WTC11 (cell line): ENCODE data around the gene OR13C8. TPM values are rescaled to one million over a fixed set of nuclear protein-coding genes. Genes with fewer than 3 reads are reported as not detected.
"Not testable (repeated sequence)": the region's sequence is repeated elsewhere in the genome, so short reads cannot be mapped to it uniquely, and the experiment has no call there.

Experiments used
- ATAC-seq: fragments of 200-7000 bp; cut with Tn5 transposase; 2 replicates; pipeline ENCODE4 v1.10.0; 2021; ENCODE audit warnings: mild to moderate bottlenecking, moderate library complexity
- Bru-seq: library from RNA; stranded (reverse); fragments of 400-500 nt; gene quantifications from one replicate; lab custom pipeline; 2021; lab: Mats Ljungman, UMichigan
- CTCF ChIA-PET: fragments of 300-600 bp; sonication (Branson Sonifier 250); formaldehyde crosslinking; loops from one replicate; lab custom pipeline; 2021; ENCODE audit warnings: antibody characterized with exemption; lab: Charles Lee
- POLR2A ChIA-PET: fragments of 350-600 bp; sonication (Branson Sonifier 250); formaldehyde crosslinking; loops from one replicate; lab custom pipeline; 2021; ENCODE audit warnings: antibody characterized with exemption; lab: Charles Lee
- DNase-seq: peaks from one replicate; pipeline ENCODE4 v3.0.0; 2021; ENCODE audit warnings: low spot score
- H3K27ac Mint-ChIP-seq: 2 replicates; pipeline ENCODE4 v1.8.0; 2021; ENCODE audit warnings: mixed read lengths
- H3K27me3 Mint-ChIP-seq: 2 replicates; pipeline ENCODE4 v1.8.0; 2021; ENCODE audit warnings: low read depth, mild to moderate bottlenecking, moderate library complexity, mixed read lengths
- H3K36me3 Mint-ChIP-seq: 2 replicates; pipeline ENCODE4 v1.8.0; 2021; ENCODE audit warnings: mixed read lengths
- H3K4me1 Mint-ChIP-seq: 2 replicates; pipeline ENCODE4 v1.8.0; 2022; ENCODE audit warnings: mixed read lengths
- H3K4me3 Mint-ChIP-seq: 2 replicates; pipeline ENCODE4 v1.8.0; 2021; ENCODE audit warnings: mild to moderate bottlenecking, moderate library complexity, mixed read lengths
- H3K9me3 Mint-ChIP-seq: 2 replicates; pipeline ENCODE4 v1.8.0; 2021; ENCODE audit warnings: mixed read lengths
- ARID4B ChIP-seq: sonication (generic); formaldehyde crosslinking; IDR thresholded peaks from 2 replicates; pipeline ENCODE4 v1.8.0; 2023; ENCODE audit warnings: missing genetic modification reagents, mild to moderate bottlenecking, borderline replicate concordance
- ATF2 ChIP-seq: sonication (generic); formaldehyde crosslinking; IDR thresholded peaks from 2 replicates; pipeline ENCODE4 v1.8.1; 2022; ENCODE audit warnings: low read depth, missing genetic modification reagents, borderline replicate concordance
- ATF3 ChIP-seq: sonication (generic); formaldehyde crosslinking; conservative IDR thresholded peaks from 2 replicates; pipeline ENCODE4 v1.8.1; 2022; ENCODE audit warnings: mild to moderate bottlenecking, missing genetic modification reagents
- CBFB ChIP-seq: sonication (generic); formaldehyde crosslinking; IDR thresholded peaks from 2 replicates; pipeline ENCODE4 v1.8.1; 2022; ENCODE audit warnings: mild to moderate bottlenecking, low read depth, missing genetic modification reagents
- E2F1 ChIP-seq: sonication (generic); formaldehyde crosslinking; IDR thresholded peaks from 2 replicates; pipeline ENCODE4 v1.8.0; 2022; ENCODE audit warnings: mild to moderate bottlenecking, missing genetic modification reagents
- ESRRA ChIP-seq: sonication (generic); formaldehyde crosslinking; IDR thresholded peaks from 2 replicates; pipeline ENCODE4 v1.8.1; 2022; ENCODE audit warnings: mild to moderate bottlenecking, missing genetic modification reagents, borderline replicate concordance
- FOXJ3 ChIP-seq: sonication (generic); formaldehyde crosslinking; IDR thresholded peaks from 2 replicates; pipeline ENCODE4 v1.9.0; 2021; ENCODE audit warnings: missing genetic modification reagents, mild to moderate bottlenecking, borderline replicate concordance
- GABPB1 ChIP-seq: sonication (generic); formaldehyde crosslinking; IDR thresholded peaks from 2 replicates; pipeline ENCODE4 v1.8.1; 2023; ENCODE audit warnings: mild to moderate bottlenecking, missing genetic modification reagents
- HMGXB4 ChIP-seq: sonication (generic); formaldehyde crosslinking; IDR thresholded peaks from 2 replicates; pipeline ENCODE4 v1.8.1; 2023; ENCODE audit warnings: mild to moderate bottlenecking, moderate library complexity, missing genetic modification reagents
- MAX ChIP-seq: sonication (generic); formaldehyde crosslinking; IDR thresholded peaks from 2 replicates; pipeline ENCODE4 v1.8.0; 2022; ENCODE audit warnings: mild to moderate bottlenecking, missing genetic modification reagents
- MLX ChIP-seq: sonication (generic); formaldehyde crosslinking; IDR thresholded peaks from 2 replicates; pipeline ENCODE4 v1.8.1; 2023; ENCODE audit warnings: mild to moderate bottlenecking, missing genetic modification reagents, moderate library complexity
- MXD4 ChIP-seq: fragments of 250-450 bp; sonication (Bioruptor Pico); IDR thresholded peaks from 2 replicates; pipeline ENCODE4 v1.8.0; 2021; ENCODE audit warnings: mild to moderate bottlenecking, moderate library complexity, borderline replicate concordance
- NFATC4 ChIP-seq: fragments of 250-450 bp; sonication (Bioruptor Pico); IDR thresholded peaks from 2 replicates; pipeline ENCODE4 v1.9.0; 2021; ENCODE audit warnings: mild to moderate bottlenecking
- NFE2L1 ChIP-seq: sonication (generic); formaldehyde crosslinking; IDR thresholded peaks from 2 replicates; pipeline ENCODE4 v1.8.1; 2023; ENCODE audit warnings: missing genetic modification reagents
- NFYB ChIP-seq: sonication (generic); formaldehyde crosslinking; conservative IDR thresholded peaks from 2 replicates; pipeline ENCODE4 v1.8.0; 2022; ENCODE audit warnings: low read depth, missing genetic modification reagents
- ZBTB21 ChIP-seq: sonication (generic); formaldehyde crosslinking; IDR thresholded peaks from 2 replicates; pipeline ENCODE4 v1.8.1; 2023; ENCODE audit warnings: mild to moderate bottlenecking, missing genetic modification reagents, borderline replicate concordance
- ZNF121 ChIP-seq: sonication (generic); formaldehyde crosslinking; IDR thresholded peaks from 2 replicates; pipeline ENCODE4 v1.8.0; 2023; ENCODE audit warnings: missing genetic modification reagents
- ZNF263 ChIP-seq: sonication (generic); formaldehyde crosslinking; IDR thresholded peaks from 2 replicates; pipeline ENCODE4 v1.8.1; 2022; ENCODE audit warnings: low read depth, mild to moderate bottlenecking, moderate library complexity, missing genetic modification reagents
- ZNF396 ChIP-seq: fragments of 250-450 bp; sonication (Bioruptor Pico); IDR thresholded peaks from 2 replicates; pipeline ENCODE4 v1.8.0; 2021; ENCODE audit warnings: mild to moderate bottlenecking, moderate library complexity, borderline replicate concordance
- ZNF423 ChIP-seq: fragments of 250-450 bp; sonication (Bioruptor Pico); IDR thresholded peaks from 2 replicates; pipeline ENCODE4 v2.1.2; 2022; ENCODE audit warnings: mild to moderate bottlenecking, moderate library complexity
- ZNF512 ChIP-seq: sonication (generic); formaldehyde crosslinking; IDR thresholded peaks from 2 replicates; pipeline ENCODE4 v1.8.1; 2022; ENCODE audit warnings: missing genetic modification reagents, borderline replicate concordance
- long read RNA-seq, 3 experiments: library from RNA in 1 of 3; library from capped mRNA in 1 of 3; library from polyadenylated mRNA in 1 of 3; unstranded in 2 of 3; stranded (forward) in 1 of 3; transcript quantifications; one replicate each; pipeline ENCODE4 v2.0.0, GENCODE V29; 2021
- total RNA-seq: library from RNA; stranded (reverse); gene quantifications from 3 replicates; pipeline ENCODE4 v1.2.3, GENCODE V29; 2021

Gene OR13C8
- total RNA-seq (not detected in 3 replicates), Bru-seq, nascent RNA (not detected)
- long read RNA-seq, experiment 1: 0 reads
- long read RNA-seq, experiment 2: 0 reads
- long read RNA-seq, experiment 3: 0 reads

- Mint-ChIP-seq H3K27me3 (no peaks in the 10 kb centered on the region), H3K27ac (no peak within 1 kb of the TSS), H3K36me3 (peaks cover 5% of the 10 kb centered on the region; the same call in 1 of the 2 replicates), H3K9me3 (peaks cover 25% of the 10 kb centered on the region), H3K4me1 (no peaks in the 10 kb centered on the region), H3K4me3 (no peak within 1 kb of the TSS)
- CTCF ChIA-PET: no interaction called here
- ATAC-seq (no peak), DNase-seq (no peak)
- POLR2A ChIA-PET: no interaction called here
- TF ChIP-seq ZNF423 (CRISPR knock-in tag): no peak
- TF ChIP-seq MAX: no peak
- TF ChIP-seq ZNF396 (CRISPR knock-in tag): no peak
- TF ChIP-seq ZNF263 (CRISPR knock-in tag): no peak
- TF ChIP-seq ATF3 (CRISPR knock-in tag): no peak
- TF ChIP-seq MLX: no peak
- TF ChIP-seq ZNF121 (CRISPR knock-in tag): no peak
- no peak for TF ChIP-seq ATF2 (CRISPR knock-in tag)
- no peak for TF ChIP-seq E2F1 (CRISPR knock-in tag)
- TF ChIP-seq ESRRA (CRISPR knock-in tag): no peak
These were observed at the start of gene OR13C8 for GRCh38 chr9:104568868-104569267. Gene OR13C8 (plus strand): TSS chr9:104569168. CDS start chr9:104569168, 0 bp downstream.

- H3K27ac Mint-ChIP-seq, POLR2A ChIA-PET, H3K36me3 Mint-ChIP-seq, H3K4me3 Mint-ChIP-seq, H3K4me1 Mint-ChIP-seq, H3K27me3 Mint-ChIP-seq, CTCF ChIA-PET: not testable (repeated sequence)
- ATAC-seq (peak; percentile 57), DNase-seq (peak; percentile 12)
- H3K9me3 Mint-ChIP-seq: peaks cover 22% of the 10 kb centered on the region
These were observed 48.7 kb upstream of the OR13C8 start for GRCh38 chr9:104520241-104520640.

- Mint-ChIP-seq H3K4me1 (peaks cover 2% of the 10 kb centered on the region), H3K4me3 (no peak within 1 kb of the TSS), H3K36me3 (peaks cover 6% of the 10 kb centered on the region; the same call in 1 of the 2 replicates), H3K27ac (no peak within 1 kb of the TSS), H3K27me3 (no peaks in the 10 kb centered on the region), H3K9me3 (peaks cover 36% of the 10 kb centered on the region)
- no peak for DNase-seq
- POLR2A ChIA-PET: no interaction called here
- TF ChIP-seq ZBTB21 (CRISPR knock-in tag) (no peak), NFYB (CRISPR knock-in tag) (no peak), NFATC4 (no peak), ZNF512 (no peak), MXD4 (CRISPR knock-in tag) (no peak), ARID4B (CRISPR knock-in tag) (no peak), HMGXB4 (CRISPR knock-in tag) (no peak), GABPB1 (CRISPR knock-in tag) (no peak), FOXJ3 (no peak), NFE2L1 (CRISPR knock-in tag) (no peak), CBFB (CRISPR knock-in tag) (no peak)
- ATAC-seq: no peak
- CTCF ChIA-PET: no interaction called here
These were observed 41.9 kb upstream of the OR13C8 start, which contains the start of gene OR13C4 for GRCh38 chr9:104527109-104527508. Gene OR13C4 (minus strand): TSS chr9:104527209. CDS start chr9:104527209, 0 bp downstream.
